Bronchial epithelial cell (primary cell): Measurements from ENCODE around the gene INTS4. TPM values are rescaled to one million over a fixed set of nuclear protein-coding genes. Genes with fewer than 3 reads are reported as not detected.

Source experiments
- DNase-seq: peaks from one replicate; pipeline ENCODE4 v3.0.0-alpha.2; 2010; ENCODE audit warnings: low read depth
- FAIRE-seq: peaks from 2 replicates; lab custom pipeline; 2011; peaks lifted over from hg19 to GRCh38; lab: Jason Lieb, UNC
- H3K27me3 ChIP-seq: 2 replicates; pipeline ENCODE4 v1.5.1; 2011; ENCODE audit warnings: low read length; ENCODE audit not compliant: control insufficient read depth, insufficient read depth
- H3K36me3 ChIP-seq: 2 replicates; pipeline ENCODE4 v1.5.1; 2011; ENCODE audit warnings: low read length; ENCODE audit not compliant: control insufficient read depth, insufficient read depth
- H3K4me3 ChIP-seq: 2 replicates; pipeline ENCODE4 v1.5.1; 2011; ENCODE audit warnings: mild to moderate bottlenecking, low read depth, low read length, control low read depth
- total RNA-seq: library from RNA; depleted of rRNA; stranded (reverse); fragments of >200 nt; gene quantifications from 2 replicates; pipeline ENCODE4 v1.2.1, GENCODE V29; 2014
- TF ChIP-seq, protein P1 (sequence below): IDR thresholded peaks from 2 replicates; pipeline ENCODE4 v1.5.1; 2011; ENCODE audit warnings: mild to moderate bottlenecking, moderate library complexity, low read length, control low read depth, inconsistent platforms; ENCODE audit not compliant: insufficient read depth, severe bottlenecking

Gene INTS4
- total RNA-seq, 1 donor from 2014 or later, result 29.7 TPM

- H3K4me3 ChIP-seq, result no peak overlapping the region
- H3K36me3 ChIP-seq, result no peaks in the 10 kb centered on the region
- TF ChIP-seq, protein P1, sequence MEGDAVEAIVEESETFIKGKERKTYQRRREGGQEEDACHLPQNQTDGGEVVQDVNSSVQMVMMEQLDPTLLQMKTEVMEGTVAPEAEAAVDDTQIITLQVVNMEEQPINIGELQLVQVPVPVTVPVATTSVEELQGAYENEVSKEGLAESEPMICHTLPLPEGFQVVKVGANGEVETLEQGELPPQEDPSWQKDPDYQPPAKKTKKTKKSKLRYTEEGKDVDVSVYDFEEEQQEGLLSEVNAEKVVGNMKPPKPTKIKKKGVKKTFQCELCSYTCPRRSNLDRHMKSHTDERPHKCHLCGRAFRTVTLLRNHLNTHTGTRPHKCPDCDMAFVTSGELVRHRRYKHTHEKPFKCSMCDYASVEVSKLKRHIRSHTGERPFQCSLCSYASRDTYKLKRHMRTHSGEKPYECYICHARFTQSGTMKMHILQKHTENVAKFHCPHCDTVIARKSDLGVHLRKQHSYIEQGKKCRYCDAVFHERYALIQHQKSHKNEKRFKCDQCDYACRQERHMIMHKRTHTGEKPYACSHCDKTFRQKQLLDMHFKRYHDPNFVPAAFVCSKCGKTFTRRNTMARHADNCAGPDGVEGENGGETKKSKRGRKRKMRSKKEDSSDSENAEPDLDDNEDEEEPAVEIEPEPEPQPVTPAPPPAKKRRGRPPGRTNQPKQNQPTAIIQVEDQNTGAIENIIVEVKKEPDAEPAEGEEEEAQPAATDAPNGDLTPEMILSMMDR, result no peak
- FAIRE-seq (no peak), DNase-seq (peak; percentile 75)
- no peaks in the 10 kb centered on the region for H3K27me3 ChIP-seq
Measured at GRCh38 chr11:78039391-78039918, 45.0 kb upstream of the INTS4 start.

DNA sequence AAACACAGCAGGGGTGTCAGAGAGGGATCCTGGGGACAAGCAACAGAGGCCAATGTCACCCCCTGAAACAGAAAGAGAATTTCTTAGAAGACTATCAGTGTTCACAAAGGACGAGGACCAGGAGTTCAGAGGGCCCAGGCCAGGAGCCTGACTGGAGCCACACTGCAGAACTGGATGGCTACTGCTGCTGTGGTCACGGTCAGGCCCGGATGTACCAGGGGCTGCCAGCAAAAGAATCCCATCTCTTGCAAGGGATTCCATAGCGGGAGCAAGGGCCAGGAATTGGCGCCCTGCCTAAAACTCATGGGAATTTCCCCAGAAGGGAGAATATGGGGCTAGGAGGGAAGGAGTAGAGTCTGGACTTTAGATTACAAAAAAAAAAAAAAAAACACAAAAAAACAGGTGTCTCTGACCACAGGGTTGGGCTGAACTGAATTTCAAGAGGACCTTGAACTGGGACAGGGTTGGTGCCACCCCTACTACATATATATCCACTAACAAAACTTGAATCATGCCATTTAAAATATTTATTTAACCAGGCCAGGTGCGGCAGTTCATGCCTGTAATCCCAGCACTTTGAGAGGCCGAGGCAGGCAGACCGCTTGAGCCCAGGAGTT lies 44.3 kb upstream of the INTS4 start:
- H3K27me3 ChIP-seq, result no peaks in the 10 kb centered on the region
- FAIRE-seq, result no peak
- no peaks in the 10 kb centered on the region for H3K36me3 ChIP-seq
- TF ChIP-seq, protein P1, result no peak
- no peak overlapping the region for H3K4me3 ChIP-seq
- no peak for DNase-seq

DNA sequence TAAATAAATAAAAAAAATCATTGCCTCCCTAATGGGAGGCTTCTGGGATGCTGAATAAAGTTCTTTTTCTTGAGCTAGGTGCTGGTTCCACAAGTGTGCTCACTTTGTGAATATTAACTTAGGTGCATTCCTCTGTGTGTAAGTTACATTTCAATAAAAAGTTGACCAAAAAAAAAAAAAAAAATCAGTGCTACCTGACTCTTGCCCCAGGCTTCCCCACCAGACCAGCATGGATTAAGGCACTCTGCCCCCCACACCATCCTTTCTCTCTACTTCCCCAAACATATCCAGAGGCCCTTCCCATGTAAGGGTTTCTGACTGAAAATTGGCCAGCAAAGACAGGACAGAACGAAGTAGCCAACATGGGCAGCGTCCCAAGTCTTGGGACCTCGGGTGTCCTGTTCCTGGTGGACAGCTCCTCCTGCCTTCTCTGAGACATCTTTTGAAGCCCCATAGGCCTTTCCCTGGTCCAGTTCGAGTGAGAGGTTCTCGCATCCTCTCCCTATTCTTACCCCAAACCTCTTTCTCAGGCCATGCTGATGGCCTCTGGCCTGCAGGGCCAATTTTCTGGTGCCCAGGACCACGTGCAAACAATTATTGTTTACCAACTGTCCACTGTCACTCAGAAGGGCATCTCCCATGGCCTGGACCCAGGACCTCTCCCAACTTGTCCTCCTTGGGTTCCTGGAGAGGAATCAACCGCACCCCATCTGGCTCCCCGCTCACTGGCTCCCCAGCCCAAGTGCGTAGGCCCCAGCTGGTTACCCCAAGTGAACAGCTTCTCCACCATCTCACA lies 43.6 kb upstream of the INTS4 start:
- no peak for DNase-seq
- TF ChIP-seq, protein P1, result no peak
- Histone ChIP-seq H3K36me3 (no peaks in the 10 kb centered on the region), H3K27me3 (no peaks in the 10 kb centered on the region), H3K4me3 (no peak overlapping the region)
- FAIRE-seq, result no peak

DNA sequence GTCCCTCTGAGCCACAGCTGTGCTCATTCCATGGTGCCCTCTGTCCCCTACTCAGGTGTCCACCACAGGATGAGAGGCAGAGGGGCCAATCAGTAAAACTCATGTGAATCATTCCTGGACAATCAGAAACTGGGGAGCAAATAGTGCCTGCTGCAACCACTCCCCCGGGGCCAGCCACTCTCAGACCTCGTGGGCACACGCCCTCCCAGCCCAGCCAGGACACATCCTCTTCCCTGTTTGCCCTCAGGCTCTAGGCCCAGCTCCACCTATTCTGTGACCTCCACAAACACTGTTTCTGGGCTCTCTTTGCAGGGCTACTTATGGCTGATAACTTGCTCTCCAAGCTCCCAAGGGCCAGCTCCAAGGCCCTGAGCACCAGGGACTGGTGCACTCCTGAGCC lies 42.6 kb upstream of the INTS4 start:
- no peaks in the 10 kb centered on the region for H3K27me3 ChIP-seq
- FAIRE-seq, result no peak
- TF ChIP-seq, protein P1, result no peak
- H3K36me3 ChIP-seq, result no peaks in the 10 kb centered on the region
- peak; percentile 18 for DNase-seq
- H3K4me3 ChIP-seq, result no peak overlapping the region

GRCh38 chr11:78036313-78036712 lies 41.8 kb upstream of the INTS4 start:
- Histone ChIP-seq H3K27me3 (no peaks in the 10 kb centered on the region), H3K4me3 (no peak overlapping the region), H3K36me3 (no peaks in the 10 kb centered on the region)
- FAIRE-seq, result no peak
- no peak for DNase-seq
- TF ChIP-seq, protein P1, result no peak
